Activated T-cell treated with anti-CD3 and anti-CD28 coated beads for 4 hours (primary cell): Measurements from ENCODE around the gene REP15.
"Not testable (repeated sequence)": the region's sequence is repeated elsewhere in the genome, so short reads cannot be mapped to it uniquely, and the experiment has no call there.

Experiments used
- DNase-seq: peaks from one replicate; pipeline ENCODE4 v3.0.0-alpha.2; 2020

Gene REP15, protein sequence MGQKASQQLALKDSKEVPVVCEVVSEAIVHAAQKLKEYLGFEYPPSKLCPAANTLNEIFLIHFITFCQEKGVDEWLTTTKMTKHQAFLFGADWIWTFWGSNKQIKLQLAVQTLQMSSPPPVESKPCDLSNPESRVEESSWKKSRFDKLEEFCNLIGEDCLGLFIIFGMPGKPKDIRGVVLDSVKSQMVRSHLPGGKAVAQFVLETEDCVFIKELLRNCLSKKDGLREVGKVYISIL

DNA sequence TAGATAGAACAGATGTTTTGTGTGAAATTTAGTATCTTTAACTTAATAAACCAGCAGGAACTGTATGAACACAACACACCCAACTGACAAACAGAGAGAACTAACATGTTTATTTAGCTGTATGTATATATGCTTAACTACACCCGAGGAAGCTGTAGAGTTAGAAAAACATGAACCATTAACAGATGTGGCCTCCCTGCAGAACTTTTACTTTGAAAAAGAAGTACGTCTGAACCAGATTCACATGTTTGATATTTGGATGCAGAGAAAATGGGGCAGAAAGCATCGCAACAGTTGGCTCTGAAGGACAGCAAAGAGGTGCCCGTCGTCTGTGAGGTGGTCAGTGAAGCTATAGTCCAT lies at the start of gene REP15:
TSS of gene REP15 (plus strand) at position 155 of the 360 bp plus-strand sequence. CDS start at position 271, 116 bp downstream.
- no peak for DNase-seq

DNA sequence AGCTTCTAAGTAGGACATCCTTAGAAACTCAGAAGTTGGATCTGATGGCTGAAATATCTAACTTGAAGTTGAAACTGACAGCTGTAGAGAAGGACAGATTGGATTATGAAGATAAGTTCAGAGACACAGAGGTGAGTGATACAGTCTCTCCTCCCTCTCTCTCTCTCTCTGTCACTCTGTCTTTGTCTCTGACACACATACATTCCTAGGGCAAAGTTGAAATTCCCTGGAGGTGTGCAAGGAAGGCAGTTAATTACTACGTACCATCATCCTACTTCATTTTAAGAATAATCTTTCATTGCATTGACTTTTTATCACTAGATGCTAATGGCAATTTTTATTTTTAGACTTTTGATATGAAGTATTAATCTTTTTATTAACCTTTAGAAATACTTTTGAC lies 46.2 kb upstream of the REP15 start:
- DNase-seq: no peak

DNA sequence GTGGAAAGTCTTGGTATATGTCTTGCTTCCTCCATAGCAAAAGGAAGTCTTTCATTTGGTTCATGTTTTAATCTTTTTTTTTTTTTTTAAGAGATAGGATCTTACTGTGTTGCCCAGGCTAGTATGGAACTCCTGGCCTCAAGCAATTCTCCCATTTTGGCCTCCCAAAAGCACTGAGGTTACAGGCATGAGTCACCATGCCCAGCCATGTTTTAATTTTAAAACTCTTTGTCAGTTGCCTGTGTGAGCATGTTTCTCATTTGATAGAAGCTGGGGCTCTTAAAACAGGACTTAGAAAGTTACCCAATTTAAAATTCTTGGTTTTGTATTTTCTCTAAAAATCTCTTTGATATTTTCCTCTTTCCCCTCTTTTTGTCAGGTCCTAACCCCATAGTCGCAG lies 45.0 kb upstream of the REP15 start:
- DNase-seq: no peak

DNA sequence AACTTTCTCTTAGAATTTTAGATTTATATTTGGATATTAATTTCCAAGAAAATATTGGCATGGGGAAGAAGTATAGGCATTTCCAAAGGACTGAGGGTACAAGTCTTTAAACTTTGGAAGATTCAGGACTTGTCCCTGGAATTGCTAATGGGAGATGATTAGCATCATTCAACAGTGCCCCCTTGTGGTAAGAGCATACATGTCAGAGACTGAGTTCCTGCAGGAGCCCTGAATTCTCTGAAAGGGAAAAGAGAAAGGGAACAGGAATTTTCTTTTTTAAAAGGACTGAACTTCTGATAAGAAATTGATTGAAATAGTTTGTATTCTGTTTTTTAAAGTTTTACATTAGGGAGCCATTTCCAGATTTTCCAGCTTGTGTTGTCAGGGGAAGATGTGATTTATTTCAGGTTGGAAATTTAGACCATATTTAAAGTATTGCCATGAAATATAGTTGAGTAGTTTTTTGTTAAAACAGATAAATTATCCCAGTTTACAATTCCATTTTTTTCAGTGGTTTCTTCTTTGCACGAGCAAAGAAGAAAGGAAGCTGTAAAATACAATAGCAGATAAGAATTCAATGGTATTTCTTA lies 44.0 kb upstream of the REP15 start:
- peak; percentile 28 for DNase-seq

DNA sequence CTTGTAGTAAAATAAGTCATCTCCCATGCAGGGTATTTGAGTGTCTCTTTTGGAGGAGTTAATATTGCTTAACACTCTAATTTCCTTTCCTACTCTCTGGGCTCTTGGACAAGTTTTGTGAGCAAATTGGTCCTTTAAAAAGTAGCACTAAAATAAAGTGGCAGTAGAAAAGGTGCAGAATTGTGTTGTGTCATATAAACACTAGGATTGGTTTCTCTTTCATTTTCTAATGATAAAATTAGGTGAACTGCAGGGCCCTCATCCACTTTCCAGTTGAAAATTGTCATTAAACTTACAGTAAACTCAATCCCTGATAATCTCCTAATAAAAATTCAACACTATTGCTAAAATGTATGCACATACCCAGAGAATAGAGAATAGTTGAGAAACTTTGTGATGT lies 42.6 kb upstream of the REP15 start:
- no peak for DNase-seq

DNA sequence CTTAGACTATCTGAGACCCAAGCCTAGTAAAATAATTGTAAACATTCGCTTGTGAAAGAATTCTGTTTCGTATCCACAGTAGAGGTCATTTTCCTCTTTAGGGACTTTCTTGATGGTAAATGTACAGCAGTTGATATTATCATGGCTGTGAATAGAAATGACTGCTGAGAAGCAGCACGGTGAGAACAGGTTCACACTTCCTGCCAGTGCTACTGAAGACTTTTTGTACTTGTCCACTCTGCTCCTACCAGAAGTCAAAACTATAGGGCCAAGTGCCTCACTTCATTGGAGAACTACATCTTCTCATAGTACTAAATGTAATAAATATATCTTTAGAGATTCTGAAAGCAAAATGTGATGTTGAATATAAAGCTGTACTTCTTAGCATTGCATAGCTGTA lies 40.8 kb upstream of the REP15 start:
- not testable (repeated sequence) for DNase-seq

DNA sequence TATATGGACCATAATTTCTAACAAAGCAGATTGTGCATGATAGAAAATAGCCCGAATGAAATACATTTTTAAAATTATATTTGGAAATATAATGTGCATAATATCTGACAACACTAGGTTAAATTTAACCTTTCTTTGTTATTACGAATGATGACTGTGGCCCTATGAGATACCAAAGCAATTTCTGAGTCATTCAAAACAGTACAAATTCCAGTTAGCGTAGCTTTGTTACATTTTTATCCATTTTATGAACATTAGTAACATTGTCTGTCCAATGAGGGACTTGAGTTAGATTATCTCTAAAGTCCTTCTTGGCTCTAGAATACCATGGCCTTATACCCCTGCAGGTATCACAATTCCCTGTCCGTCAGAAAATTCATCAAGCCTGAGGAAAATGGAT lies 39.0 kb upstream of the REP15 start:
- DNase-seq: no peak

DNA sequence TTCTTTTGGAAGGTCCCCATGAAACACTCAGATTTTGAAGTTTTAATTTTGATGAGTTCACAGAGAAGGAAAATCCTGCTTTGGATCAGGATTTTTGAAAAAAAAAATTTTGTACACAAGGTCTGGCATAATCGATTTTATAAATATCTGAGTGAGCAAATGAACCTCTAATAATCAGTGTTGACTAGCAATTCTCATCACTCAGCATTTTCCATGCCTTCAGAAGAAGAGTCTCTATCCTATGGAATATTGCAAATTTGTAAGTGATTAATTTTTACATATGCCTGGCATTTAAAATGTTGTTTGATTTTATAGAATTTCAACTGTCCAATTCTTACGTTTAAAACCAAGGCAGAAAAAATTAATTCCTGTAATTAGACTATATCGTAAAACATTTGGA lies 30.5 kb upstream of the REP15 start:
- no peak for DNase-seq

DNA sequence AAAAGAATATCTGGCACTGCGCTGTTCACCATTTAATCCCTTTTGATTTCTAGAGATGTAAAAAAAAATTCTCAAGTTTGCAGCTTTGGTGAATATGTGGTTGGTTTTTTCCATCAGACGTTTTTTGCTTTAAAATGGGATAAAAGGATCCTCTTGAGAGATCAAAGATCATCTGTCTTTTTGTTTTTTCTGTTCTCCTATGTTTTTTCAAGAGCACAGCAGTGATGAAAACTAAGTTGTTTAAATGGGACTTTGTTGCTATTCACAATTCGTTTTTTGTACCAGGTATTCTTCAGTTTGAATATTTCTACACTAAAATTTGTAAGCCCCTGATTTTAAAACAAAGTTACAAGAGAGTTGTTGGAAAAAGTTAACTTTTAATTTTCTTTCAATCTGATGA lies 29.7 kb upstream of the REP15 start:
- no peak for DNase-seq

DNA sequence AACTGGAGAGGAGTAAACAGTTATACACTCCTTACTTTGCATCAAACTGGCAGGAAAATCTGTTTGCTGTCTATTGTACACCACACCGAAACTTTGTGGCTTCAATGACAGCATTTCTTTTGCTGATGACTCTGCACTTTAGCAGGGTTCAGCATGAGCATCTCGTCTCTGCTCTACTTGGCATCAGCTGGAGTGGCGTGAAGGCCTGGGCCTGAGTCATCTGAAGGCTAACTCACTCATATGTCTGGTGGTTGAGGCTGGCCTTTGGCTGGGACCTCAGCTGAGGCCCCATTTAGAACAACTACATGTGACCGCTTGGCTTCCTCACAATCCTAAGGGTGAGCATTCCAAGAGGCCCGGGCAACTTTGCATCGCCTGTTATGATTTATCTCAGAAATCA lies 28.7 kb upstream of the REP15 start:
- DNase-seq: no peak

DNA sequence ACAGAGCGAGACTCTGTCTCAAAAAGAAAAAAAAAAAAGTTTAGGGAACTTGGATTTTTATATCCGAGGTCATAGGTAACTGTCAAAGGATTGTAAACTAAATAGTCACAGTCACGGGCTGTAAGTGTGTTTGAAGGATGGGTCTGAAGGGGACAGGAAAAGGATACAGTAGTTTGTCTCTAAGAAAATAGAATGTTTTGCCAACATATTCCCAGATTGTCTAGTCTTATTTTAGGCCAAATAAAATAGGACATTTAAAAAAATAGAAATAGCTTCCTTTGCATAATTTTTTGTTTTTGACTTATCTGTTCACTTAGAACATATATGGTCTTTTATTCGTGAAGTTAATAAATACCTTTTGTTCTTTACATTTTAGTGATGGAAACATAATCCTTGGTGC lies 24.2 kb upstream of the REP15 start:
- DNase-seq: no peak

DNA sequence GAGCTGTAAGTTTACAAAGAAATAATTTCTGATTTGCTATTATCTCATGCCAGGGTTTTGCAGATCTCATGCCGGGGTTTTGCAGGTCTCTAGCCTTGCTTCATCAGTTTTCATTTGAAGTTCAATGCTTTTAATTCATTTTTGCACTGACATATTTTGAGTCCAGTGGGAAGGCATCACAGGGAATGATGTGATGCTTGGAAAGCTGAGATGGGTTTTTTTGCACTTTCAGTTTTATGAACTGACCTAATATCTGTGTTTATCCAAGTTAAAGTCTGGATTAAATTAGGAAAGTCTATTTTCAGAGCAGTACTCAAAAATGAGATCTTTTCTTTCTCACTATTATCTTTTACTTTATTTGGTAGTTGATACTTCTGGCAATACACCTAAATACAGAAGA lies 23.6 kb upstream of the REP15 start:
- DNase-seq: no peak

DNA sequence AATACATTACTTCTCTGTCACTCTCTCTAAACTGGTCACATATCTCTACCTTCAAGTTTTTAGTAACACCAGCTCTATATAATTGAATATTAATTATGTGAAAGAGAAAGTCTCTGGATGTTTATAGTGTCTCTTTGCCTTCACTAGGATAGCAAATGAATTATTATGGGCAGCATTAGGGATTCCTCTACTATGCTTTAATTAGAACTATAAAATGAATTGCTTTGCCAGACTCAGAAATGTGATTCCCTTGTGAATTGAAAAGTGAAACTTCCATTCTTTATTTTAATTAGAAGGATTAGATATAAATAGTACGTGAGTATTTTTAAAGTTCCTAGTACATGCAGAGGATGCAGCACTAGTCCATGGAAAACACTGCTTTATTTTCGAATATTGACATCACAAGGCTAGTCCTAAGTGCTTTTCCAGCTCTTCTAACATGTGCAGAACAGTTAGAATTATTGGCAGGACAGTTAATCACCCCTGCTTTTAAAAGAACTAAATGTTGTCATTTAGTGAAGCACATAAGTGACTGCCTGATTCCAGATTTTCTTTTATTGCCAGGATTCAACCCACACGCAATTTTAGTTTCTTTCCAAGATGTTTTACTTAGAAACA lies 23.0 kb upstream of the REP15 start:
- no peak for DNase-seq

DNA sequence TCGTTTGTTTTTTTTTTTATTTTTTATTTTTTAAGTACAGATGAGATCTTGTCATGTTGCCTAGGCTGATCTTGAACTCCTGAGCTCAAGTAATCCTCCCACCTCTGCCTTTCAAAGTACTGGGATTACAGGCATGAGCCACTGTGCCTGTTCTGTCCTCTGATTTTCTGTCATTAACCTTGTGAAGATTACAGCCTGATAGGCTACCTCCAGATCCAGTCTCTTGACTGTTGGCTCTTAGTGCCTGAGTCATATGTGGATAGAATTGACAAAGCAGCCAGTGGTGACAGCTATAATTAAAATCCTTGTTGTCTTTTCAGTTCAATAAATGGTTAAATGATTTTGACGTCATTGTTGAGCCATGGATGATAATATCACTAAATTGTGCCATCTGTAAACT lies 21.3 kb upstream of the REP15 start:
- no peak for DNase-seq

DNA sequence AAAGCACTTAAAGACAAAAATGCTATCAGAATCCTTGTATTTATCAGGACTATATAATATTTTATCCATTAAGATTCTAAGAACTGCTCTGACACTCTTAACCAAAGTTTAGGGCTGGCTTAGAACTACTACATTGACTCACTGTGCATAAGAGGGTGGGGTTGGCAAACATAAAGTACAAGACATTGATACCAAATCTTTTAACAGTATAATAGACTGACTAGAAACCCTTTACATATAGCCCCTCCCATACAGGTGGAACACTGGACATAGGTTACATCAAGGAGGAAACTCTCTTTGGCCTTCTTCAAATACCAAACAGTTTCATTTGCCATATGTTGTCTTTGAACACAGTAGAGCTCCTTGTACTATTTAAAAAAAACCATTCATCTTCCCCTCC lies 15.6 kb upstream of the REP15 start:
- DNase-seq: no peak

DNA sequence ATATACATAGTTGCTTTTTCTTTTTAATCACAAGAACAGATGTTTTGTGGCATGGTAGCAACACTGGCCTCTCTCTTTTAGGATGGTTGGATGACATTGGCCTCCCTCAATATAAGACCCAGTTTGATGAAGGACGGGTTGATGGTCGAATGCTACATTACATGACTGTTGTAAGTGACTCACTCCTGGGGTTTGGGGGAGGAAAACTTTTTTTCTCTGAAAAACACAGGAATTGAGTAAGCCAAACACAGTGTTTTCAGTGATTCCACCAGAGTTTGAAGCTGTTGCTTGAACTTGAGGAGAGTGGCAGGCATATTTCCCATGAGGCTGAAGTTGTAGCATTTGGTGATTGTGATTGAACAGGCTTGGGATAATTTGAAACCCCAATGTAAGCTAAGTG lies 13.7 kb upstream of the REP15 start:
- DNase-seq: no peak

DNA sequence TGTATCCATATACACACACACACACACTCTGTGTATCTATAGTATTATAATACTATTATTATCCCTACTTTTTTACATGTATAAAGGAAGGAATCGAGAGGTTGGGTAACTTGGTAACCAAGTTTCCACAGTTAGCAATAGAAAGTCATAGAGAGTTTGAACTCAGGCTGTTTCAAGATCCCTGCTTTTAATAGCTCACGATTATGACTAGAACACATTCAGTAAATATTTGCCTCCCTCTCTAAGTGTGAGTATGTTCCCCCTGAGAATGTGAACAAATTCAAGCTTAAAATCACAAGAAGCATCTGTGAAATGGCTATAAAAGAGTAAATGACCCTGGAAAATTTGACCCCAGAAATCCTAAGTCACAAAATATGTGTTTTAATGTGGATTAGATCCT lies 11.0 kb upstream of the REP15 start:
- no peak for DNase-seq

DNA sequence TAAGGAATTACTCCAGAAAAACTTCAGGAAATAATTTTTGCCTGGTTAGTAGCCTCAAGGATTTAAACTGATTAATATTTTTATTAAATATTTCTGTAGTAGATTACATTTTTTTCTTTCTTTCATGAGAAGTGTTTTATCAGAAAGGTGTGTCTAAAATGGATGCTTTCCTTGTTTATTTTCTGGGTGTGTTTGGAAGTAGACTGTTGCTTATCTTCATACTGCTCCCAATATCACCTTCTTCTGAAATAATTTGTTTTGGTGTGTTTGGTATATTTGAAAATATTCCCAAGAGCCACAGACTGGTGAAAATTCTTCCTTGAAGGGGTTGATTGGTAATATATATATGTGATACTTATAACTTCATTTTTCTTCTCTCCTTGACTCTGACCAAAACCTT lies 10.1 kb upstream of the REP15 start:
- DNase-seq: no peak

DNA sequence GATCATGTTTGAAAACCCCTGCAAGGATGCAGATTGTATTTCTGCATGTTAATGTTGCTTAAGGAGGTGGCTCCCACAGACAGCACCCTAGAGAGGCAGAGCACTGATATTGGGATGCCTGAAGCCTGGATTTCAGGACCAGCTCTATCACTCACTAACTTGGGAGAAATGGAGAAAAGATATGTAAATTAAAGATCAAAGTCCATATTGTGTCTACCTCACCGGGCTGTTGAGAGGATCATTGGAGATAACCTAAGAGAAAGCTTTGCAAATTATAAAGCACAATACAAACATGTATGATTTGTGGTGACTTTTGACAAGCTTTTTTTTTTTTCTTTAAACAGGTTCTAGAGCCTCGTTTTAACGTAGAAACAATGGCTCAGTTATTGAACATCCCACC lies 7.6 kb upstream of the REP15 start:
- DNase-seq: no peak

DNA sequence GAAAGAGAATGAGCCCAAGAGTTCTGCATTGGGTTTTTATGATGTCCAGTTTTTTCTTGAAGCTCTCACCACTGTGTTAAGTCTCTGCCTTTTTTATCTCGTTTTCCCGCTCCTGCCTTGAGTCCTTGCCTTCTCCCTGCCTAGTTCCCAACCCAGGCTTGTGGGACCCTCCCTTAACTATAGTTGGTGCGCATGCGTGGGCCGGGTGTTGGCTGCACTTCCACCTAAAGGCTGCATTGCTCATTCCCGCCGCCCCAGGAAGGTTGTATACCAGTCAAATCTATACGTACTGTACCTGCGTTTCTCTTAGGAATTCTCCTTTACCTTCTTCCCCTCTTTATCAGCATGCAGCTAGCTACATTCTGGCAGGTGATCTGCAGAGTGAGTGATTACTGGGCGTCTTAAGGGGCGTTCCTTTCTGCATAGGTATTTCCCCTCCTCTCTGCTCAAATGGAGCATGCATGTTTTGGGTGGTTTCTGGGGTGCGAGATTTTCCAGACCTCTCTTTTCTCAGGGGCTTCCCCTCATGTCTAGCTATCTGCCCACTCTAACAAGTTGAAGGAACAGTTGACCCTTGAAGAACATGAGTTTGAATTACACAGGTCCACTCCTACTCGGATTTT lies 6.6 kb upstream of the REP15 start:
- DNase-seq: no peak

DNA sequence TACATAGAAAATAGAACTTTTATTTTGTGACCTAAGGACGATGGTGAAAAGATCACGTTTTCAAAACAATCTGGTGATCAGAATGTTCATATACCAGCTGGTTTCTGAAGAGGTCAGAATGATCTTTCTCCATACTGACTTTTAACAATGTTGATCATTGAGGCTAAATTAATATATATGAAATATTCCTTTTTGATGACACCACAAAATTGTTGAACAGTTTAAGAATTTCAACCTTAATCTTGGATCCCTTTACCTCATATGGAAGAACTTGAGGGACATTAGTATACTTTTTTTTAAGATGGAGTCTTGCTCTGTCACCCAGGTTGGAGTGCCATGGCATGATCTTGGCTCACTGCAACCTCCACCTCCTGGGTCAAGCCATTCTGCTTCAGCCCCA lies 2.8 kb upstream of the REP15 start:
- no peak for DNase-seq

DNA sequence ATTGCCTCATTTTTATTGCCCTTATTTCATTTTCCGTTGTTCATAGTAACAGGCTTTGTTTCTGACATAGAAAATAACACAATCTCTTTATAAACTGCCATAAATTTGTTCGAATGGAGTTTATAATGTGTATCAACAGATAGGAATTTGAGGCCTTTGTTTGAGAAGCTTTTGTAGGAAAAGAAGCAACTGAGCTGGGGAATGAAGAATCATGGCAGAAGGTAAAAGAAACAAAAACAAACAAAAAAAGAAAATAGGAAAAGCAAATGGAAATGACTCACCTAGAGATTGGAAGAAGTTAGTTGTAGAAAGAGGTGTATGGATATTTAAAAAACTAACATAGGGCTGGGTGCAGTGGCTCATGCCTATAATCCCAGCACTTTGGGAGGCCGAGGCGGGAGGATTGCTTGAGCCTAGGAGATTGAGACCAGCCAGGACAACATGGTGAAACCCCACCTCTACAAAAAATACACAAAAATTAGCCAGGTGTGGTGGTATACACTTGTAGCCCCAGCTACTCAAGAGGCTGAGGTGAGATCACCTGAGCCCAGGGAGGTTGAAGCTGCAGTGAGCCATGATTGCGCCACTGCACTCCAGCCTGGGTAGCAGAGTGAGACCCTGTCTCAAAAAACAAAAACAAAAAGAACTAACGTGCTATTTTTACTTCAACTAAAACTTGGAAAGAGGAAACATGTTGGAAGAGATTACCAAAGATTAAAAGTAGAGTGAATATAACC lies 523 bp upstream of the REP15 start:
- no peak for DNase-seq

DNA sequence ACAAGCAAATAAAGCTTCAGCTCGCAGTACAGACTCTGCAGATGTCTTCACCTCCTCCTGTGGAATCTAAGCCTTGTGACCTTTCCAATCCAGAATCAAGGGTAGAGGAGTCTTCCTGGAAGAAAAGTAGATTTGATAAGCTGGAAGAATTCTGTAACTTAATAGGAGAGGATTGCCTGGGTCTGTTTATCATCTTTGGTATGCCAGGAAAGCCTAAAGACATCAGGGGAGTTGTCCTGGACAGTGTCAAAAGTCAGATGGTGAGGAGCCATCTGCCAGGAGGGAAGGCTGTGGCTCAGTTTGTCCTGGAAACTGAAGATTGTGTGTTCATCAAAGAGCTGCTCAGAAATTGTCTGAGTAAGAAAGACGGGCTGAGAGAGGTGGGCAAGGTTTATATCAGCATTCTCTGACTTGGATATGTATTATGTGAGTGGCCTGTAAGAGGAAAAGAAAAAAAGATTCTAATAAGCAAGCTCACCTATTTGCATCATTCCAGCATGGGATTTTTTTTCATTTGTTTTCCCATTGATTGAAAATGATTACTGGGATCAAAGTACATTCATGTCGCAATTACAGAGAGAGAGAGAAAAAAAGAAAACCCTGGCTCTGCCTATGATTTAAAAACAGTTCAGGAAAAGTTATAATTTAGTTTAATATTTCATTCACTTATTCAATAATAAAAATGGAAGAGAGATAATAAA lies 767 bp downstream of the REP15 start:
- no peak for DNase-seq
